Measurements from ENCODE around the gene GLCCI1. TPM values are rescaled to one million over a fixed set of nuclear protein-coding genes. Genes with fewer than 3 reads are reported as not detected.
"Not testable (repeated sequence)": the region's sequence is repeated elsewhere in the genome, so short reads cannot be mapped to it uniquely, and the experiment has no call there.

Gene GLCCI1
- total RNA-seq, 2 donors from 2014 or later, result 3.9 to 4.2 TPM

DNA sequence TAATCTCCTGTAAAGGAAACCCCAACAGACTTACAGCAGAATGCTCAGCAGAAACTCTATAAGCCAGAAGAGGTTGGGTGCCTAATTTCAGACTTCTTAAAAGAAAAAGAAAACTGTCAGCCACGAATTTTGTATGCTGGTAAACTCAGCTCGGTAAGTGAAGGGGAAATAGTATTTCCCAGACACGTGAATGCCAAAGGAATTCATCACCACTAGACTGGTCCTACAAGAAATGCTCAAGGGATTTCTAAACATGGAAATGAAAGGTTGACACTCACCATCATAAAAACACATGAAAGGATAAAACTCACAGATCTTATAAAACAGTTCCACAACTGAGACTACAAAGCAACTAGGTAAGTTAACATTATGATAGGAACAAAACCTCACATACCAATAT lies 68.6 kb downstream of the GLCCI1 start:
- no peak for DNase-seq (ENCODE audit: low spot score)
- intact Hi-C loops (cut with DNase I), result no loop called here

DNA sequence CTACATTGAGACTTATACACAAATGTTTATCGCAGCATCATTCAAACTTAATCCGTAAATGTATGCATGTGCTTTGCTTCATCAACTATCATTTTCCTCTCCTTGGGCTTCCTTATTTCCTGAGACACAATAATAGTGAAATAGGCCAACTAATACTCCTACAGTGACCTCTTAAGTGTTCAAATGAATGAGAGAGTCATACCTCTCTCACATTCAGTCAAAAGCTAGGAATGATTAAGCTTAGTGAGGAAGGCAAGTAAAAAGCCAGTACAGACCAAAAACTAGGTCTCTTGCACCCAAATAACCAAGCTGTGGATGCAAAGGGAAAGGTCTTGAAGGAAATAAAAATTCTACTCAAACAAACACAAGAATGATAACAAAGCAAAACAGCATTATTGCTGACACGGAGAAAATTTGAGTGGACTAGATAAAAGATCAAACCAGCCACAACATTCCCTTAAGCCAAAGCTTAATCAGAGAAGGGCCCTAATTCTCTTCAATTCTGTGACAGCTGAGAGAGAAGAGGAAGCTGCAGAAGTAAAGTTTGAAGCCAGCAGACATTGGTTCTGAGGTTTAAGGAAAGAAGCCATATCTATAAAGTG lies 72.3 kb downstream of the GLCCI1 start:
- intact Hi-C loops (cut with DNase I), result no loop called here
- DNase-seq (ENCODE audit: low spot score), result no peak

DNA sequence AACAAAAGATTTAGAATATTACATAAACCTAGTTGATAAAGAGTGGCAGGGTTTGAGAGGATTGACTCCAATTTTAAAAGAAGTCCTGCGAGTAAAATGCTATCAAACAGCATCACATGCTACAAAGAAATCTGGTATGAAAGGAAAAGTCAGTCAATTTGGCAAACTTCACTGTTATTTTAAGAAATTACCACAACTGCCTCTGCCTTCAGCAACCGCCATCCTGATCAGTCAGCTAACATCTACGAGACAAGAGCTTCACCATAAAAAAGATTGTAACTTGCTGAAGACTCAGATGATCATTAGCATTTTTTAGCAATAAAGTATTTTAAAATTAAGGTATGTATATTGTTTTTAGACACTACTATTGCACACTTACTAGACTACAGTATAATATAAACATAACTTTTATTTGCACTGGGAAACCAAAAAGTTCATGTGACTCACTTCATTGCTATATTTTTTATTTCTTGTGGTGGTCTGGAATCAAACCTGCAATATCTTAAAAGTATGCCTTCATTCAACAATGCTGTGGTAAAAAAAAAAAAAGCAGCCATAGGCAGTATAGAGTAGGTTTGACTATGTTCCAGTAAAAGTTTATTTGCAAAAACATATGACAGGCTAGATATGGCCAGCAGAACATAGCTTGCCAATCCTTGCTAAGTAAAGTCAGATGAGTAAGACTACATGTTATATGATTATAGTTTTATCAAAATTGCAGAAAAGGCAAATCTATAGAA lies 74.4 kb downstream of the GLCCI1 start:
- DNase-seq (ENCODE audit: low spot score), result no peak
- intact Hi-C loops (cut with DNase I), result no loop called here

DNA sequence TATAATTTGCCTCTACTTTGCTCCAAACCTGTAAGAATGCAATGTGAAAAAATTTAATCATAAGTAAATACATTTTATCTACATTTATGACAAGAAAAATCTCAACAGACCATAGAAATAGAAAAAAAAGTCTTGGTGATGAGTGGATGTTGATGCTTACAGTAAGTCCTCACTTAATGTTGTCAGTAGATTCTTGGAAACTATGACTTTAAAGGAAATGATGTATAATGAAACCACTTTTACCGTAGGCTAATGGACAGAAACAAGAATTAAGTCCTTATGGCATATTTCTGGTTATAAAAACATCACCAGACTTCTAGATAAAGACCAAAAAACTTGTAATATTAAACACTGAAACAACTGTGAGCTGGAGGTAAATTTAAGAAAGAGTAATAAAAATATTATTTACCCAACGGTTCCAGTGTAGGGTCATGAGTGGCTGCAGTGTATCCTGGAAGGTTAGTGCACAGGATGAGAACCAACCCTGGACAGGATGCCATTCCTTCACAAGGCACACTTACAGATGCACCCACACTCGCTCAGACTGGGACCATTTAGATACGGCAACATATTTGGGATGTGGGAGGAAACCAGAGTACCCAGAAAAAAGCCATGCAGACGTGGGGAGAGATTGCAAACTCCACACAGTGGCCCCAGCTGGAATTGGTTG lies 76.3 kb downstream of the GLCCI1 start:
- intact Hi-C loops (cut with DNase I), result no loop called here
- no peak for DNase-seq (ENCODE audit: low spot score)

- DNase-seq (ENCODE audit: low spot score); intact Hi-C loops (cut with DNase I): not testable (repeated sequence)
Observed at GRCh38 chr7:8048067-8048466, 79.5 kb downstream of the GLCCI1 start.

DNA sequence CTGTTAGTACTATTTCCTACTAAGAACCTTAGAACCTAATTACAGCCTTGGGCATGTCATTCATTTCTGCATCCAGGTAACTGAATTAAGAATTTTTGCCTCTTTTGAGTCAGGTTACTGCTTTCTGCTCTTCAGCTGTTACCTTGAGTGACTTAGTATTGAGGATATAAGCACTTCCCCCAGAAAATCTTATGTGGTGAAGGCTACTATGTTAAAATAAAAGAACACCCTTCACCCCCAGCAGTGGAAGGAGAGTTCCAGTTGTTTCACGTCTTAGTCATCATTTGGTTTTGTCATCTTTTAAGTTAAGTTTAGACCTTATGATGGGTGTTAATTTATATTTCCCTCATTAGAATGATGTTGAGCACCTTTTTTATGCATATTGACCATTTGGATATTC lies 82.8 kb downstream of the GLCCI1 start:
- DNase-seq (ENCODE audit: low spot score), result no peak
- intact Hi-C loops (cut with DNase I), result no loop called here

GRCh38 chr7:8051998-8052397 lies 83.4 kb downstream of the GLCCI1 start:
- DNase-seq (ENCODE audit: low spot score), result no peak
- intact Hi-C loops (cut with DNase I), result no loop called here

DNA sequence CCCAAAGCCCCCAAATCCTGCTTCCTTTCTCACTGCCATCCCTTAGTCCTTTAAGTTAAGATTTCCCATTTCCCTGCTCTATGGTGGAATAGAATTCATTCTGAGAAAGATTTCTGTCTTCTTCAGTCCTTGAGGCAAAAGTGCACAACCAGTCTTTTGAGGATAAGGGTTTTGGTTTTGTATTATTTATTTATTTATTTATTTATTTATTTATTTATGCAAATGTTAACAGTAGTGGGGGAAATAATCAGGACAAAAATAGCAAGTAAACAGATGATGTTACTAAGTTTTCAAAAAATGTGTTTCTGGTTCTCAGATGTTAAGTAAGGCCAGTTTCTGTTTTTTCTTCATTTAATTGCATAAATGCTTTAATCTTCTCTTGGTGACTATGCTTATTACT lies 84.2 kb downstream of the GLCCI1 start:
- intact Hi-C loops (cut with DNase I), result no loop called here
- no peak for DNase-seq (ENCODE audit: low spot score)

DNA sequence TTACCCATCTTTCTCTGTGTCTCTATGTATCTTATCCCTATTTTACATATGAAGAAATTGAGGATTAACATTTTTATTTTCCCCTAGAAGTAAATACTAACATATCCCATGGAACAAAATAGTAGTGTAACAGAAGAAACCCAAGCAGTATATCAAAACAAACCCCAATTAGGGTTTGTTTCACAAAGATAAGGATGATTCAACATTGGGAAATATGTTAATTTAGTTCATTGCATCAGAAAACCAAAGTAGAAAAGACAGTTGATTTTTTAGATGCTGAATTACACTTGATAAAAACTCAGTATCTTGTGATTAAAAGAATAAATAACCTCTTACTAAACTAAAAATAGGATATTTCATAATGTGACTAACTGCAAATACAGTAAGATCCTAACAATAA lies 87.8 kb downstream of the GLCCI1 start:
- intact Hi-C loops (cut with DNase I), result no loop called here
- DNase-seq (ENCODE audit: low spot score), result no peak

DNA sequence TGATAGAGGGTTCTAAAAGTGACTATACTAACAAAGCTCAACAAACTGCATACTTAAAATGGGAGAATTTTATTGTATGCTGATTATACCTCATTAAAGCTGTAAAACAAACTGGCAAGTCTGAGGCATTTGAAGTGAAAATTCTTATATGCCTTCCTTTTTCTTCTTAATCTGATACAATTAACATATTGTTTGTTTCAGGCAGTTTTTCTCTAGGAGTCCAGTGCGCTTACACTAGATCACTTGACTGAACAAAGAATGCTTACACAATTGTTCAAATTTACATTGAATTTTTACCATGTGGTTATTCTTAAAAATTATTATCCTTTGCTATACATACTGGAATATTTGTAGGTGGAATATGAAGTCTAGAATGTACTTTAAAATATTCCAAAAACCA lies 89.0 kb downstream of the GLCCI1 start:
- intact Hi-C loops (cut with DNase I), result no loop called here
- DNase-seq (ENCODE audit: low spot score), result no peak

DNA sequence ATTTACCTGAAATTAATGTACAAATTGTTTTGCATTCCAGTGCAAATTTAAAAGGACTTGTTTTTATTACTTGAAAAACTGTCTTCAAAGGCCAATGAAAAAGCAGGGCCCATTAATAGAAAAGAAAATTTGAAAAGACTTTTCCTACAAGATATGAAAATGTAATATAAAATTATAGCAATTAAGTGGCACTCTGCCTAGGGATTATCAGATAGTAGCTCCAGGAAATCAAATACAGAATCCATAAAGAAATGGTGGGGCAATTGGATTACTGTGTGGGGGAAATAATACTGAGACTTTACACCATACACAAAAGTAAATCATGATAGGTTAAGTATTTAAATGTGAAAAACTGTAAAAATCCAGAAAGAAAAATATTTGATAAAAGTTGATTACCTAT lies 89.7 kb downstream of the GLCCI1 start:
- no peak for DNase-seq (ENCODE audit: low spot score)
- intact Hi-C loops (cut with DNase I), result no loop called here

DNA sequence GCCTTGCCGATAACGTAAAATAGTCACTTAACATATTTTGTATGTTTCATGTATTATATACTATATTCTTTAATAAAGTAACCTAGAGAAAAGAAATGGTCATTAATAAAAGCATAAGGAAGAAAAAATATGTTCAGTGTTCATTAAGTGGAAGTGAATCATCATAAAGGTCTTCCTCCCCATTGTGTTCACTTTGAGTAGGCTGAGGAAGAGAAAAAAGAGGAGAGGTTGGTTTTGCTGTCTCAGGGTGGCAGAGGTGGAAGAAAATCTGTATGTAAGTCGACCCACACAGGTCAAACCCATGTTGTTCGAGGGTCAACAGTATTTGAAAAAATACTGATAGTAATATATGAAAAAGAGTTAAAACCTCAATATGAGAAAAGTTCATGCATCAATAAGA lies 90.3 kb downstream of the GLCCI1 start:
- intact Hi-C loops (cut with DNase I), result no loop called here
- DNase-seq (ENCODE audit: low spot score), result no peak

- intact Hi-C loops (cut with DNase I), result no loop called here
- DNase-seq (ENCODE audit: low spot score), result no peak
Observed at GRCh38 chr7:8060241-8060640, 91.6 kb downstream of the GLCCI1 start.

DNA sequence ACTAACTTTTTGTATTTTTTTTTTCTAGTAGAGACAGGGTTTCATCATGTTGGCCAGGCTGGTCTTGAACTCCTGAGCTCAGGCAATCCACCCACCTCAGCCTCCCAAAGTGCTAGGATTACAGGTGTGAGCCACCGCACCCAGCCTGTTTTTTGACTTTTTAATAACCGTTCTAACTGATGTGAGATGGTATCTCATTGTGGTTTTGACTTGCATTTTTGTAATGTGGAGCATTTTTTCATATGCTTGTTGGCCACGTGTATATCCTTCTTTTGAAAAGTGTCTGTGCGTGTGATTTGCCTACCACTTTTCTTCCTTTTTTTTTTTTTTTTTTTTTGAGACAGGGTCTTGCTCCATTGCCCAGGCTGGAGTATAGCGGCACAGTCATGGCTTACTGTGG lies 94.7 kb downstream of the GLCCI1 start:
- intact Hi-C loops (cut with DNase I); DNase-seq (ENCODE audit: low spot score): not testable (repeated sequence)

GRCh38 chr7:8063706-8064297 lies 95.2 kb downstream of the GLCCI1 start:
- intact Hi-C loops (cut with DNase I), result no loop called here
- DNase-seq (ENCODE audit: low spot score), result no peak

- intact Hi-C loops (cut with DNase I), result no loop called here
- no peak for DNase-seq (ENCODE audit: low spot score)
Observed at GRCh38 chr7:8064828-8065227, 96.2 kb downstream of the GLCCI1 start.

- DNase-seq (ENCODE audit: low spot score), result no peak
- intact Hi-C loops (cut with DNase I), result no loop called here
Observed at GRCh38 chr7:8065356-8065813, 96.8 kb downstream of the GLCCI1 start.

DNA sequence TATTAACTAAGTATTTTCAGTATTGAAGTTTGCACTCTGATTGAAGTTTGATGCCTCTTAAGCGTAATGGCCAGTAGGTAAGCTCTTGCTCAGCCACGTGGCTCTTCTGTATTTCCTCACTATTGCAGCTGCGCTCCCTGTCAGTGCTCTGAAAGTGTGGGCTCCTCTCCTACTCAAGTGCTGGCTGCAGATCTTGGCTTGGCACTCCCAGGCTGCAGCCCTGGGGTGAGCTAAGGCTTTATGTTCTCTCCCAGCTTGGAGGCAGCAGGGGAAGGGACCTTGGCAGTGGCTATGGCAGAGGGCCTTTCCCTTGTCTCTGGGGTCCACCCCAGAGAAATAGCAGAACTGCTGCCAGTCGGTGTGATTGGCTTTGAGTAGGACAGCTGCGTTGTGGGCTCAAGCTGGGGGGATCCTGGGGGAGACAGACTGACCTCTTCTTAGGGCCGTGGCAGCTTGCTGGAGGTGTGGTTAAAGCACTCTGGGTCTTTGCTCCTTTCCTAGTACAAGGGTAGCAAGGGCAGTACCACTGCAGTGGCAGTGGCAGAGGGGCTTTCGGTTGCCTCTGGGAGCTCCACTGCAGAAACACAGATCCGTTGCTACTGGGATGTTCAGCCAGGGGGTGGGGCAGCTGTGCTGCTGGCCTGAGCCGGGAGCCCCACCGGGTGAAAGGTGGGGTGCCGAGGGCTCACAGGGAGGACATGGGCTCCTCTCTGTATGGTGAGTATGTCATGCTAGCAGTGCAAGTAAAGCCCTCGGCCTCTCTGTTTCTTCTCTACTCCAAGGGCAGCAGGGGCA lies 100.5 kb downstream of the GLCCI1 start:
- intact Hi-C loops (cut with DNase I), result no loop called here

DNA sequence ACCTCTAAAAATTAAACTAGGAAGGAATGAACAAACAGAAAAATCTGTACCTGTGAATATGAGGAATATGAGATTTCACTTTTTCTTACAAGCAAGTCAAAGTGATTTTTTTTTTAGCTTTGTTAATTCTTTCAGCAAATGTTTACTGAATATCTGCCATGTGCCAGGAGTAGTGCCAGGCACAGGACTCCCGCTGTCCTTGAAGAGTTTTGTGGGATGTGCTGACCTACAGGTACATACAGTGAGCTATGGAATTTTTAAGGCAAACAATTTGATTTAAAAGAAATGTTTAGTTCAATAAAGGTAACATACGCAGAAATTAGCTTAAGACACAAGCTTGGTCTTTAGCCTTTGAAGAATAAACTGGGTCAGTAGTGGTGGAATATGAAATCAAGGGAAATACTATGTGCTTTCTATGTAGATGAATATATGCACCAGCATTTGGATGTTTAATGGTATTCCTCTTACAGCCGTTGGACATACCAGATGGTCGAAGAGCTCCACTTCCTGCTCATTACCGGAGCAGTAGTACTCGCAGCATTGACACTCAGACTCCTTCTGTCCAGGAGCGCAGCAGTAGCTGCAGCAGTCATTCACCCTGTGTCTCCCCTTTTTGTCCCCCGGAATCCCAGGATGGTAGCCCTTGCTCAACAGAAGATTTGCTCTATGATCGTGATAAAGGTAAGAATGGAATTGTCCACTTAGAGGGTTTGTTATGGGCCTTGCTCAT lies 102.0 kb downstream of the GLCCI1 start:
- intact Hi-C loops (cut with DNase I), result no loop called here
- no peak for DNase-seq (ENCODE audit: low spot score)

More for the DNA sequence above, 100.5 kb downstream of the GLCCI1 start:
- DNase-seq (ENCODE audit: low spot score), result no peak

All from posterior vena cava (tissue), 2 donors.